Right cardiac atrium (tissue), 5 donors: ENCODE measurements around the gene ZC3H6. TPM values are rescaled to one million over a fixed set of nuclear protein-coding genes. Genes with fewer than 3 reads are reported as not detected.
"Not testable (repeated sequence)": the region's sequence is repeated elsewhere in the genome, so short reads cannot be mapped to it uniquely, and the experiment has no call there.

ENCODE experiments used
- ATAC-seq, 2 donors: fragments of 200-7000 bp; cut with Tn5 transposase; one replicate each; pipeline versions ENCODE4 v1.8.0 to v1.9.1; 2020; ENCODE audit warnings: moderate library complexity in 2 of 2, mild to moderate bottlenecking in 1 of 2
- DNase-seq, 3 donors: peaks; one replicate each; pipeline ENCODE4 v3.0.0-alpha.2; 2020
- H3K27ac ChIP-seq: one replicate; pipeline ENCODE4 v1.5.1; 2013; ENCODE audit warnings: mild to moderate bottlenecking, low read length, control low read depth, moderate library complexity
- H3K27me3 ChIP-seq: one replicate; pipeline ENCODE4 v1.6.1; 2013; ENCODE audit not compliant: control insufficient read depth, insufficient read depth
- H3K4me1 ChIP-seq: one replicate; pipeline ENCODE4 v1.6.1; 2013; ENCODE audit warnings: low read length; ENCODE audit not compliant: control insufficient read depth, insufficient read depth
- H3K4me3 ChIP-seq: one replicate; pipeline ENCODE4 v1.5.1; 2013; ENCODE audit warnings: low read length, control low read depth
- H3K9me3 ChIP-seq: one replicate; pipeline ENCODE4 v1.6.1; 2013; ENCODE audit warnings: low read length; ENCODE audit not compliant: control insufficient read depth
- WGBS: extraction: QIAGEN DNeasy Blood & Tissue Kit; methylation state at CpG from one replicate; pipeline ENCODE4 v1.1.7; 2013; 5-methylcytosine and 5-hydroxymethylcytosine counted together
- intact Hi-C, 4 donors: fragments of 100-400 bp; cut with DNase I; formaldehyde crosslinking; loops; one replicate each; pipeline versions ENCODE4 v1.11.0 to v1.14.0; 2022 to 2023
- polyA plus RNA-seq: library from polyadenylated mRNA; stranded (reverse); fragments of 200-250 nt; gene quantifications from one replicate; pipeline ENCODE4 v1.2.3, GENCODE V29; 2013
- total RNA-seq, 4 donors: library from RNA; stranded (reverse); fragmentation: NEBNext Ultra II Directional; extraction: Animal tissue kit (Norgen Biotek cat#: 25700); gene quantifications; one replicate each; pipeline ENCODE4 v1.2.1, GENCODE V29; 2021
- donor health status: healthy with polysubstance abuse.
- donor health status: DM: no; HTN: yes; CAD: no.
- donor health status: DM: no; HTN: no; CAD: no.
- donor health status: DM: no; HTN: yes; CAD: no; lungs with severe emphysema.
- donor health status: DM: yes; HTN: yes; CAD: no.

ZC3H6 gene
- total and polyA plus RNA-seq, 5 donors = 4.2 to 30.4 (median 23.1) TPM

GRCh38 chr2:112322919-112323318, 47.5 kb downstream of the ZC3H6 start:
- Histone ChIP-seq H3K4me1 (no peaks in the 10 kb centered on the region), H3K27ac (no peak overlapping the region), H3K4me3 (no peak overlapping the region), H3K9me3 (no peaks in the 10 kb centered on the region), H3K27me3 (no peaks in the 10 kb centered on the region)
- ATAC-seq = no peak
- 96% methylated on average over 3 of the region's 3 CpGs for WGBS
- DNase-seq = no peak
- intact Hi-C loops = no loop called here

GRCh38 chr2:112332123-112332696, 56.8 kb downstream of the ZC3H6 start:
- Histone ChIP-seq H3K4me3 (no peak overlapping the region), H3K4me1 (no peaks in the 10 kb centered on the region), H3K27ac (no peak overlapping the region), H3K9me3 (no peaks in the 10 kb centered on the region), H3K27me3 (no peaks in the 10 kb centered on the region)
- no peak for ATAC-seq
- intact Hi-C loops = no loop called here
- no peak for DNase-seq
- WGBS = 69% methylated on average over 5 of the region's 5 CpGs

- Histone ChIP-seq H3K4me3 (no peak overlapping the region), H3K9me3 (no peaks in the 10 kb centered on the region), H3K27ac (no peak overlapping the region), H3K4me1 (no peaks in the 10 kb centered on the region), H3K27me3 (no peaks in the 10 kb centered on the region)
- DNase-seq (no peak), ATAC-seq (no peak)
- intact Hi-C loops = no loop called here
- 88% methylated on average over 1 of the region's 1 CpG for WGBS
These were observed 60.2 kb downstream of the ZC3H6 start for GRCh38 chr2:112335600-112335999.

DNA sequence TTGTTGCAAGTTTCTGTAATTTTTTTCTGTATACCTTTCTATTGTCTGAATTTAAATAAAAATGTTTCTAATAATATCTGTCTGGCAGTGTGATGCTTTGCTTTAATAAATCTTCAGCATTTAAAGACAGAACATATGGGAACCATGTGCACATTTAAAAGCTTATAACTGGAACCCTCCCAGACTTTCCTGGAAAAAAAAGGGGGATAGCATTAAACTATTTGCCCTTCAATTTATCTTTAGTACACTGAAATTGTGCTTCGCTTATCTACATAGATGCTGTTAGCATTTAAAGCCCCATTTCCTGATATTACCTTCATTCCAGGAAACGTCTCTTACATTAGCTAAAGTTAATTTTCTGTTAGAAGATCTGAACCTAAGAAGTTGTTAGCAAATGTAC, 64.6 kb downstream of the ZC3H6 start:
- WGBS = 60% methylated on average over 2 of the region's 2 CpGs
- no peak overlapping the region for H3K4me3 ChIP-seq
- no peak overlapping the region for H3K27ac ChIP-seq
- ATAC-seq = no peak
- DNase-seq = no peak
- intact Hi-C loops = no loop called here
- H3K9me3 ChIP-seq = no peaks in the 10 kb centered on the region
- H3K27me3 ChIP-seq = no peaks in the 10 kb centered on the region
- no peaks in the 10 kb centered on the region for H3K4me1 ChIP-seq

DNA sequence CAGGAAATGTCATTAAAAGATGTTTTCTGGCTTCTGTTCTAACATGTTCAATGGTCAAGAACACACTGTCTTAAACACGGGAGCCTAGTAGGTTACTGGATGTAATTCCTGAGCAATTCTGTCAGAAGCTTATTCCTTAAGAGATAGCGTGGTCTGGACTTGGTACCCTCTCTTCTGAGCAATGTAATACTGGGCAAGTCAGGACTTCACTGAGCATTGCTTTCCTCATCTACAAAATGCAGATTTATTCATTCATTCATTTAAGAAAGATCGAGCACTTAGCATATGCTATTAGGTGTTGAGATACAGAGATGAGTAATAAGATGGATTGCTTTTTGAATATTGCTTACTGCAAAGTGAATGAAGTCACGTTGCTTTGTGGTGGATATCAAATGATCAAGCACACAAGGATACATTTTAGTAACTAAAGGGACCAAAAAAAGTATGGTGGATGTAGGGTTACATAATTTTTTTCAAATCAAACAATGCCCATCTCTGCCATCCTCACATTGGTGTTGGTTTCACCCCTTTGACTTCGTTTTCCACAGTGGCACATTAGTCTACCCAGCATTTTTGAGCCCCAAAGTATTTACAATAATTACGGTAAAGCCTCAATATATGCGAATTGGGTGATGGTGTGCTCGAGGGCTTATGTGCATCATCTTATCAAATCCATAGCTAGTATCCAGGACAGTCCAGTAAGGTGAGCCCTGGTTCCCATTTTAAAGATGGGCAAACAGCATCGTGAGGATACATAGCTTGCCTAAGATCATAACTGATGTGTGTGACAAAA, 65.3 kb downstream of the ZC3H6 start:
- H3K9me3 ChIP-seq = no peaks in the 10 kb centered on the region
- H3K27ac ChIP-seq = no peak overlapping the region
- H3K27me3 ChIP-seq = no peaks in the 10 kb centered on the region
- ATAC-seq (no peak), DNase-seq (no peak)
- WGBS = 86% methylated on average over 9 of the region's 9 CpGs
- no peak overlapping the region for H3K4me3 ChIP-seq
- intact Hi-C loops = no loop called here
- H3K4me1 ChIP-seq = no peaks in the 10 kb centered on the region

DNA sequence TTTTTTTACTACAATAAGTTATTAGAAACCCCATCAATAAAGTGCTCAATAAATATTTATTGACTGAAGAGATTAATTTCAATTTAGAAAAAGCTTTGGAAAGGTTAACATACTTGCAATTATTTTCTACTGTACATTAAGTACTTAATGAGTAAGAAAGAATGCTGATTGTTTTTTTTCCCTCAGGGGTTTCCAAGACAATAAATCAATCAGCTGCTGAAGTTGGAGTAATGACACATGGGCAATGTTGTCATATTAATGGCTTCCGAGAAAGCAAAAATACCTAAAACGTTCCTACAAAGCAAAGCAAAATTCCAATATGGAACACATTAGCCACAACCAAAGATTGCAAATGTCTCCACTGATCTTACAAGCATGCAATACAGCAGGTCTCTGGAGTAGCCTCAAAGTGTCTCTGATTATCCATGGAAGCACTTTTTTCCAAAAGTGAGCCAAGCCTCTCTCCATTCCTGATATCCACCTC, 66.7 kb downstream of the ZC3H6 start:
- Histone ChIP-seq H3K4me3 (no peak overlapping the region), H3K27ac (no peak overlapping the region), H3K27me3 (no peaks in the 10 kb centered on the region), H3K9me3 (no peaks in the 10 kb centered on the region), H3K4me1 (no peaks in the 10 kb centered on the region)
- no peak for DNase-seq
- 88% methylated on average over 2 of the region's 2 CpGs for WGBS
- intact Hi-C loops = no loop called here
- no peak for ATAC-seq

- 52% methylated on average over 1 of the region's 1 CpG for WGBS
- ATAC-seq = peak in 1 of 2 donors; percentile 47
- intact Hi-C loops = no loop called here
- Histone ChIP-seq H3K27me3 (no peaks in the 10 kb centered on the region), H3K9me3 (no peaks in the 10 kb centered on the region), H3K4me1 (no peaks in the 10 kb centered on the region), H3K4me3 (no peak overlapping the region), H3K27ac (no peak overlapping the region)
- no peak for DNase-seq
These were observed 68.6 kb downstream of the ZC3H6 start for GRCh38 chr2:112343827-112344585.

- ATAC-seq = no peak
- 91% methylated on average over 30 of the region's 30 CpGs for WGBS
These were observed 69.9 kb downstream of the ZC3H6 start for GRCh38 chr2:112345030-112346027.

DNA sequence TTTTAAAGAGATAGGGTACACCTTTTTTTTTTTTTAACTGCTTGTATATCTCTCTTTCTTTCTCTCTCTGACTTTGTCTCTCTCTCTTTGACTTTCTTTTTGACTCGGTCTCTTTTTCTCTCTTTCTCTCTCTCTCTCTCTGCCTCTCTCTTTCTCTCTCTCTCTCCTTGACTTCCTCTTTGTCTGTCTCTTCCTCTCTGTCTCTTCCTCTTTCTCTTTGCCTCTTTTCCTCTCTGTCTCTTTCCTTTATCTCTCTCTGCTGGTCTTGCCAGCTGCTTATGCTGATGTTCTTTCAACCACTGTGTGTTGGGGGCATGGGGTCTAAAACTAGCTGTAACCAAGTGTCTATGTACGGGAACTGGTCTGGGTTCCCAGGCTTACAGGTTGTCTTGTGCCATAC, 76.9 kb downstream of the ZC3H6 start:
- intact Hi-C loops, H3K4me3 ChIP-seq, H3K27me3 ChIP-seq, H3K27ac ChIP-seq, H3K9me3 ChIP-seq, H3K4me1 ChIP-seq, ATAC-seq, DNase-seq: not testable (repeated sequence)
- WGBS = 81% methylated on average over 2 of the region's 2 CpGs

More at GRCh38 chr2:112345030-112346027, 69.9 kb downstream of the ZC3H6 start:
- no peak overlapping the region for H3K27ac ChIP-seq
- H3K27me3 ChIP-seq = no peaks in the 10 kb centered on the region
- intact Hi-C loops = no loop called here
- H3K4me1 ChIP-seq = no peaks in the 10 kb centered on the region
- H3K4me3 ChIP-seq = no peak overlapping the region
- no peaks in the 10 kb centered on the region for H3K9me3 ChIP-seq
- no peak for DNase-seq

DNA sequence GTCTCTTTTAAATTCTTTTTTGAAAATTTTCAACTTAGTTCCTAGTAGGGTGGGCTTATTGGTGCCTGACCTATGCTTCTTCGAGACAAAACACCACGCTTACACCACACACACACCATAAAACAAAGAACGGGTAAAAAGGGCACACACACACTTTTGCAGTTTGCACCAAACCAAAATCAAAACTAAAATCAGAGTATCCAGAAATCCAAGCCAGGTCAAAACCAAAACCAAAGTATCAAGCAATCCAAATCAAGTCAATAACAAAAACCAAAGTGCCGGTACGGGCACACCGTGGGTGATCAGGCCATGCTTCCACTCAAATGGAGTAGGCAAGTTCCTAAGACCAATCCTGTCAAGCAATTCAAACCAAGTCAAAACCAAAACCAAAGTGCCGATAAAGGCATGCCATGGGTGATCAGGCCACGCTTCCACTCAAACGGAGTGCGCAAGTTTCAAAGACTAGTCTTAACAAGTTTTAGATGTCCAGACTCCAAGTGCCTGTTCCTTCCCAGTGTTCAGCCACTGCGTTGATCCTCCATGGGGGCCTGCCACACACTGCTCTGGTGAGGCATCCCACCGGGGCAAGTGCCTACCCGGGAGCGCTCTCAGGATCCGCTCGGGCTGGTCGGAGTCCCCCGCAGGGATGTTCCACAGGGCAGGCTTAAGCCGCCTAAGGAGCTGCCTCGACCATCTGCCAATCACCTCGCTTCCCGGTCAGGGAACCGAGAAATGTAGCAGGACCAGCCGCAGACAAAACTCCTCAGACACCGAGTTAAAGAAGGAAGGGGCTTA, 77.6 kb downstream of the ZC3H6 start:
- H3K27ac ChIP-seq, H3K9me3 ChIP-seq, H3K4me3 ChIP-seq, H3K4me1 ChIP-seq, H3K27me3 ChIP-seq, ATAC-seq, intact Hi-C loops, DNase-seq: not testable (repeated sequence)
- 92% methylated on average over 15 of the region's 25 CpGs for WGBS
